Inflammatory macrophage treated with lipopolysaccharide for 4 hours (primary cell): Measurements from ENCODE around the gene PRR19.

Experiments
- DNase-seq: peaks from one replicate; pipeline ENCODE4 v3.0.0-alpha.2; 2020

PRR19 gene

DNA sequence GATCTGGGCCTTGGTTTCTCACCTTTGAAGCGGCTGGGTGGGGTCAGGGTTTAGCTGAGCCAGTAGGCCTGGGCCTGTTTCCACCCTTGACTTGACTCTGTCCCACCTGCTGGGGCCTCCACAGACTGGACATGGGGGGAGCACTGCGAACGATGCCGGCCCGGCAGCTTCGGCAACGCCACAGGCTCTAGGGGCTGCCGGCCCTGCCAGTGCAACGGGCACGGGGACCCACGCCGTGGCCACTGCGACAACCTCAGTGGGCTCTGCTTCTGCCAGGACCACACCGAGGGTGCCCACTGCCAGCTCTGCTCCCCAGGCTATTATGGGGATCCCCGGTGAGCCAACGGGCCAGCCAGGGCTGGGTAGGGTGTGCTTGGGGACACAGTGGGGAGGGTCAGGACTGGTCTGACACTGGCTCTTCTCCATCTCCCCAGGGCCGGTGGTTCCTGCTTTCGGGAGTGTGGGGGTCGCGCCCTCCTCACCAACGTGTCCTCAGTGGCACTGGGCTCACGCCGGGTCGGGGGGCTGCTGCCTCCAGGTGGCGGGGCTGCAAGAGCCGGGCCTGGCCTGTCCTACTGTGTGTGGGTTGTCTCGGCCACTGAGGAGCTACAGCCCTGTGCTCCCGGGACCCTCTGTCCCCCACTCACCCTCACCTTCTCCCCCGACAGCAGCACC lies 51.5 kb downstream of the PRR19 start:
- DNase-seq, result no peak

DNA sequence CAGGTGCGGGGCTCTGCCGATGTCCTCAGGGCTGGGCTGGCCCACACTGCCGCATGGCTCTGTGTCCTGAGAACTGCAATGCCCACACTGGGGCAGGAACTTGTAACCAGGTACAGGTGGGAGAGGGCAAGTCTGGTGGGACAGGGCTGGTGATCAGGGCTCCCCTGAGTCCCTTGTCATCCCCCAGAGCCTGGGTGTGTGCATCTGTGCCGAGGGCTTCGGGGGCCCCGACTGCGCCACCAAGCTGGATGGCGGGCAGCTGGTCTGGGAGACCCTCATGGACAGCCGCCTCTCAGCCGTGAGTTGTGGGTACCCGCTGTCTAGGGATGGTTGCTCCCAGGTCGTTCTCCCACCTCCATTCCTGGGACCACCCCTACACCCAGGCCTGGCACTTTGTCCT lies 54.0 kb downstream of the PRR19 start:
- DNase-seq, result no peak

DNA sequence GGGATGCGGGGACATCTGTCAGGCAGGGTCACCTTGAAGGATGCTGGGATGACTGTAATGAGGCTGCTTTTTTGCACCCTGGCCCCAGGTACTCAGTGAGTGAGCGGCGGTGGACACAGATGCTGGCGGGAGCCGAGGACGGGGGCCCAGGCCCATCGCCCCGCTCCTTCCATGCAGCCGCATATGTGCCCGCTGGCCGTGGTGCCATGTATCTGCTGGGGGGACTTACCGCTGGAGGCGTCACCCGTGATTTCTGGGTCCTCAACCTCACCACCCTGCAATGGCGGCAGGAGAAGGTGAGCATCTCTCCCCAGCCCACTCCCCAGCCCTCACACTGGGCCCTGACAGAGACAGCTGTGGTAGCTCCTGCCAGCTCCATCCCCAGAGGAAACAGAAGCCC lies 54.8 kb downstream of the PRR19 start:
- DNase-seq, result no peak

DNA sequence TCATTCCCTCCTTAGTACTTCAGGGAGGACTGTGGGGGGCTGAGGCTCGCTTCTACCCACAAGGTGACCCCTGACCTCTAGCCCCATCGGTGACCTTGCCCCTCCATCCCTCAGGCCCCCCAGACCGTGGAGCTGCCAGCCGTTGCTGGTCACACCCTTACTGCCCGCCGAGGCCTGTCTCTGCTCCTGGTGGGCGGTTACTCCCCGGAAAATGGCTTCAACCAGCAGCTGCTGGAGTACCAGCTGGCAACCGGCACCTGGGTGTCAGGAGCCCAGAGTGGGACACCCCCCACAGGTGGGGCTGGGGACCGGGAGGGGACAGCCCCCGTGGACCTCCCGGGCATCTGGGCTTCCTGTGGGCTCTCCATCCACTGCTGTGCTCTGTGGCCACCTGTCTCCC lies 55.4 kb downstream of the PRR19 start:
- no peak for DNase-seq
